B cell (primary cell): ENCODE data around the gene AMBRA1. TPM values are rescaled to one million over a fixed set of nuclear protein-coding genes. Genes with fewer than 3 reads are reported as not detected.

Experiments used
- ATAC-seq: fragments of 200-7000 bp; cut with Tn5 transposase; one replicate; pipeline ENCODE4 v1.10.0; 2021; ENCODE audit warnings: low read depth, mild to moderate bottlenecking, moderate number of reproducible peaks, moderate library complexity
- CTCF ChIA-PET: fragments of 350-600 bp; sonication (Branson Sonifier 250); formaldehyde crosslinking; loops from one replicate; lab custom pipeline; 2021; ENCODE audit warnings: antibody characterized with exemption, inconsistent platforms; lab: Charles Lee
- POLR2A ChIA-PET: fragments of 350-600 bp; sonication (Branson Sonifier 250); formaldehyde crosslinking; loops from one replicate; lab custom pipeline; 2021; ENCODE audit warnings: antibody characterized with exemption; lab: Charles Lee
- DNase-seq: peaks from one replicate; pipeline ENCODE4 v3.0.0; 2013
- H2AFZ ChIP-seq: 2 replicates; pipeline ENCODE4 v1.6.1; 2012; ENCODE audit warnings: mild to moderate bottlenecking, low read depth, low read length; ENCODE audit not compliant: insufficient read depth, poor library complexity, severe bottlenecking
- H3K27ac ChIP-seq, 2 donors: 1 replicate in 1 of 2; 2 replicates in 1 of 2; pipeline ENCODE4 v1.5.1; 2012 to 2013; ENCODE audit warnings: low read length in 2 of 2, mild to moderate bottlenecking in 2 of 2, moderate library complexity in 1 of 2
- H3K27me3 ChIP-seq, 4 experiments: fragments of 200-600 bp in 1 of 4; sonication (generic) in 1 of 4; replicated peaks in 1 of 4; 1 replicate in 2 of 4; 2 replicates in 2 of 4; pipeline versions ENCODE4 v1.6.1 to v1.7.0; 2013 to 2016; ENCODE audit warnings: low read length in 3 of 4, mild to moderate bottlenecking in 2 of 4, mixed read lengths in 1 of 4, moderate library complexity in 1 of 4; ENCODE audit not compliant: insufficient read depth in 4 of 4, control insufficient read depth in 3 of 4; ENCODE audit errors: control extremely low read depth in 1 of 4
- H3K36me3 ChIP-seq, 2 experiments: replicated peaks in 1 of 2; 1 replicate in 1 of 2; 2 replicates in 1 of 2; pipeline versions ENCODE4 v1.6.1 to v1.7.1; 2013; ENCODE audit warnings: low read length in 1 of 2; ENCODE audit not compliant: insufficient read depth in 2 of 2, control insufficient read depth in 1 of 2; ENCODE audit errors: control extremely low read depth in 1 of 2, extremely low read depth in 1 of 2
- H3K4me1 ChIP-seq, 2 donors: fragments of 200-600 bp in 1 of 2; sonication (generic) in 1 of 2; 1 replicate in 1 of 2; 2 replicates in 1 of 2; pipeline versions ENCODE4 v1.5.1 to v1.6.1; 2013 to 2017; ENCODE audit warnings: low read length in 2 of 2; ENCODE audit not compliant: control insufficient read depth in 2 of 2, insufficient read depth in 2 of 2
- H3K4me2 ChIP-seq: replicated peaks from 2 replicates; pipeline ENCODE3; 2012; ENCODE audit warnings: mild to moderate bottlenecking, low read depth, low read length; ENCODE audit not compliant: poor library complexity, severe bottlenecking
- H3K4me3 ChIP-seq, 5 experiments: fragments of 200-600 bp in 1 of 5; sonication (generic) in 1 of 5; 1 replicate in 3 of 5; 2 replicates in 2 of 5; pipeline versions ENCODE4 v1.5.1 to v1.7.0; 2011 to 2016; ENCODE audit warnings: low read length in 4 of 5, mild to moderate bottlenecking in 4 of 5, low read depth in 2 of 5, control low read depth in 1 of 5, moderate library complexity in 1 of 5; ENCODE audit not compliant: insufficient read depth in 1 of 5; ENCODE audit errors: control extremely low read depth in 1 of 5, extremely low read depth in 1 of 5
- H3K79me2 ChIP-seq: fragments of 200-600 bp; sonication (generic); one replicate; pipeline ENCODE4 v1.6.0; 2016; ENCODE audit warnings: low read length; ENCODE audit not compliant: control insufficient read depth, insufficient read depth
- H3K9ac ChIP-seq: fragments of 200-600 bp; sonication (generic); 2 replicates; pipeline ENCODE4 v1.6.1; 2017; ENCODE audit warnings: mild to moderate bottlenecking, low read length, moderate library complexity
- H3K9me3 ChIP-seq, 3 donors: one replicate each; pipeline versions ENCODE4 v1.6.1 to v1.7.1; 2013; ENCODE audit warnings: low read length in 2 of 3; ENCODE audit not compliant: control insufficient read depth in 2 of 3, insufficient read depth in 1 of 3; ENCODE audit errors: control extremely low read depth in 1 of 3
- H4K20me1 ChIP-seq: 2 replicates; pipeline ENCODE4 v1.6.0; 2012; ENCODE audit warnings: mild to moderate bottlenecking, low read length; ENCODE audit not compliant: insufficient read depth, control insufficient read depth, poor library complexity, severe bottlenecking
- H3K27ac Mint-ChIP-seq: one replicate; pipeline ENCODE4 v1.8.0; 2021; ENCODE audit warnings: mixed read lengths
- H3K27me3 Mint-ChIP-seq: one replicate; pipeline ENCODE4 v1.8.0; 2021; ENCODE audit warnings: mixed read lengths
- H3K4me1 Mint-ChIP-seq: one replicate; pipeline ENCODE4 v1.8.0; 2021; ENCODE audit warnings: mixed read lengths
- H3K4me3 Mint-ChIP-seq: one replicate; pipeline ENCODE4 v1.8.0; 2021; ENCODE audit warnings: mixed read lengths
- H3K9me3 Mint-ChIP-seq: one replicate; pipeline ENCODE4 v1.8.0; 2022; ENCODE audit warnings: mixed read lengths; ENCODE audit not compliant: insufficient read depth
- EZH2 ChIP-seq: IDR thresholded peaks from 2 replicates; pipeline ENCODE4 v1.6.1; 2012; ENCODE audit warnings: borderline replicate concordance, low read depth, mild to moderate bottlenecking, moderate library complexity, low read length; ENCODE audit not compliant: insufficient read depth, poor library complexity, severe bottlenecking
- WGBS: methylation state at CpG from one replicate; pipeline ENCODE4 v1.1.5; 2013; ENCODE audit warnings: missing lambda C conversion rate; ENCODE audit not compliant: insufficient coverage; 5-methylcytosine and 5-hydroxymethylcytosine counted together
- intact Hi-C: fragments of 100-400 bp; cut with micrococcal nuclease; formaldehyde crosslinking; loops from one replicate; pipeline ENCODE4 v1.10.0; 2022
- polyA plus RNA-seq: library from polyadenylated mRNA; depleted of rRNA; stranded (reverse); fragments of >200 nt; gene quantifications from 2 replicates; pipeline ENCODE4 v1.2.3, GENCODE V29; 2012
- total RNA-seq, 2 donors: library from RNA; stranded (reverse); fragments of 120-200 nt in 1 of 2; gene quantifications; 1 replicate in 1 of 2; 2 replicates in 1 of 2; pipeline versions ENCODE4 v1.2.3 to v1.2.4, GENCODE V29; 2013 to 2022
- TF ChIP-seq, protein P1 (sequence below): fragments of 200-600 bp; IDR thresholded peaks from one replicate; pipeline ENCODE4 v1.8.0; 2022; ENCODE audit warnings: antibody characterized with exemption, mild to moderate bottlenecking

The AMBRA1 gene
- total and polyA plus RNA-seq, 2 donors (not counting 1 experiment from before 2014, with no cell fraction given), result 13.8 to 36.1 TPM

GRCh38 chr11:46479601-46480000 is 114.2 kb downstream of the AMBRA1 start:
- CTCF ChIA-PET, result interaction anchor here (1.2 kb wide), 2 partner anchors 10 to 12 kb away, joined by 3 to 6 read pairs; no protein-coding TSS in a partner anchor
- no peaks in the 10 kb centered on the region for H3K27me3 Mint-ChIP-seq
- no peak overlapping the region for H3K9ac ChIP-seq
- peaks cover 8 to 13% of the 10 kb centered on the region in 2 experiments for H3K36me3 ChIP-seq
- H3K27ac Mint-ChIP-seq, result no peak overlapping the region
- no peaks in the 10 kb centered on the region for H3K9me3 ChIP-seq
- TF ChIP-seq, protein P1, sequence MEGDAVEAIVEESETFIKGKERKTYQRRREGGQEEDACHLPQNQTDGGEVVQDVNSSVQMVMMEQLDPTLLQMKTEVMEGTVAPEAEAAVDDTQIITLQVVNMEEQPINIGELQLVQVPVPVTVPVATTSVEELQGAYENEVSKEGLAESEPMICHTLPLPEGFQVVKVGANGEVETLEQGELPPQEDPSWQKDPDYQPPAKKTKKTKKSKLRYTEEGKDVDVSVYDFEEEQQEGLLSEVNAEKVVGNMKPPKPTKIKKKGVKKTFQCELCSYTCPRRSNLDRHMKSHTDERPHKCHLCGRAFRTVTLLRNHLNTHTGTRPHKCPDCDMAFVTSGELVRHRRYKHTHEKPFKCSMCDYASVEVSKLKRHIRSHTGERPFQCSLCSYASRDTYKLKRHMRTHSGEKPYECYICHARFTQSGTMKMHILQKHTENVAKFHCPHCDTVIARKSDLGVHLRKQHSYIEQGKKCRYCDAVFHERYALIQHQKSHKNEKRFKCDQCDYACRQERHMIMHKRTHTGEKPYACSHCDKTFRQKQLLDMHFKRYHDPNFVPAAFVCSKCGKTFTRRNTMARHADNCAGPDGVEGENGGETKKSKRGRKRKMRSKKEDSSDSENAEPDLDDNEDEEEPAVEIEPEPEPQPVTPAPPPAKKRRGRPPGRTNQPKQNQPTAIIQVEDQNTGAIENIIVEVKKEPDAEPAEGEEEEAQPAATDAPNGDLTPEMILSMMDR, result no peak
- TF ChIP-seq EZH2, result no peak
- peaks cover 17% of the 10 kb centered on the region for H3K4me1 Mint-ChIP-seq
- H2AFZ ChIP-seq, result no peak overlapping the region
- ATAC-seq (no peak), DNase-seq (no peak)
- no peak overlapping the region for H3K4me2 ChIP-seq
- POLR2A ChIA-PET, result no interaction called here
- 100% methylated on average over 4 of the region's 7 CpGs for WGBS
- no peak overlapping the region for H3K4me3 ChIP-seq
- H3K4me3 Mint-ChIP-seq, result no peak overlapping the region
- H3K4me1 ChIP-seq, result no peaks in the 10 kb centered on the region
- H3K27me3 ChIP-seq, result no peaks in the 10 kb centered on the region
- H3K9me3 Mint-ChIP-seq, result no peaks in the 10 kb centered on the region
- intact Hi-C loops, result no loop called here
- no peak overlapping the region for H3K27ac ChIP-seq
- H3K79me2 ChIP-seq, result peaks cover 42% of the 10 kb centered on the region
- peaks cover 36% of the 10 kb centered on the region for H4K20me1 ChIP-seq

DNA sequence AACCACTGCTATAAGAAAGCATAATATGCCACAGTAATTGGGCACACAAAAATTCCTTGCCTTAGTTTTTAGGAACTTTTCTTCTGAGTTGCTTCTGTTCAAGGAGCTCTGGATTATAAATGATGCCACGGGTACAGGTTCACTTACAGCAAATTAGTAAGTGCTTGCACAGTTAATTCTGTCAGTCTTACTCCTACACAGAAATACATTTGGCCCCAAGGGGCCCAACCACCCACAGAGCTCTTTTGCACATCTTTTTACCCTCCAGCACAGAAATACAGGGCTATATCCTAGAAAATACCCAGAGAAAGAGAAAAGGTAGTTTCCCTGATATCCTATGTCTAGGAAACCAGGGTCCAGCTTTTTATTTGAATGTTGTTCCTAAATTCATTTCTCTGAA is 115.6 kb downstream of the AMBRA1 start:
- TF ChIP-seq, protein P1, result no peak
- no peak for TF ChIP-seq EZH2
- Mint-ChIP-seq H3K9me3 (no peaks in the 10 kb centered on the region), H3K27me3 (no peaks in the 10 kb centered on the region), H3K4me3 (no peak overlapping the region), H3K27ac (no peak overlapping the region), H3K4me1 (peaks cover 9% of the 10 kb centered on the region)
- Histone ChIP-seq H3K4me2 (no peak overlapping the region), H3K4me1 (no peaks in the 10 kb centered on the region), H3K27me3 (no peaks in the 10 kb centered on the region), H3K9me3 (no peaks in the 10 kb centered on the region), H3K27ac (no peak overlapping the region), H3K79me2 (peaks cover 35% of the 10 kb centered on the region), H4K20me1 (peaks cover 27% of the 10 kb centered on the region), H3K4me3 (no peak overlapping the region), H3K9ac (no peak overlapping the region), H2AFZ (no peak overlapping the region), H3K36me3 (peaks cover 7 to 8% of the 10 kb centered on the region in 2 experiments)
- ChIA-PET POLR2A (interaction anchor here (0.7 kb wide), 1 partner anchor 14 kb away, joined by 3 read pairs; no protein-coding TSS in a partner anchor), CTCF (interaction anchor here (1.2 kb wide), 1 partner anchor 11 kb away, joined by 3 read pairs; no protein-coding TSS in a partner anchor)
- DNase-seq, result no peak
- ATAC-seq, result no peak
- intact Hi-C loops, result no loop called here
- no CpG with 5 or more reads among the region's 1 CpG for WGBS
